Loucy (cell line): ENCODE data around the gene ZCCHC3.

Experiments
- H2AFZ ChIP-seq: fragments of 200-600 bp; sonication (generic); 2 replicates; pipeline ENCODE4 v1.6.0; 2016; ENCODE audit warnings: antibody characterized with exemption, mild to moderate bottlenecking, low read length, moderate library complexity
- H3F3A ChIP-seq: fragments of 200-600 bp; 2 replicates; pipeline ENCODE4 v1.6.0; 2016; ENCODE audit warnings: antibody characterized with exemption, low read depth, mild to moderate bottlenecking
- H3K27me3 ChIP-seq: fragments of 200-600 bp; sonication (generic); 2 replicates; pipeline ENCODE4 v1.6.1; 2014; ENCODE audit warnings: low read length, mild to moderate bottlenecking; ENCODE audit not compliant: insufficient read depth, poor library complexity, severe bottlenecking
- H3K36me3 ChIP-seq: fragments of 200-600 bp; sonication (generic); 2 replicates; pipeline ENCODE4 v1.6.1; 2016; ENCODE audit warnings: low read length; ENCODE audit not compliant: insufficient read depth
- H3K4me1 ChIP-seq: fragments of 200-600 bp; sonication (generic); 2 replicates; pipeline ENCODE4 v1.5.1; 2014; ENCODE audit warnings: low read length, mild to moderate bottlenecking; ENCODE audit not compliant: insufficient read depth, poor library complexity, severe bottlenecking
- H3K4me2 ChIP-seq: fragments of 200-600 bp; sonication (generic); 2 replicates; pipeline ENCODE4 v1.6.0; 2014; ENCODE audit warnings: antibody characterized with exemption, low read length, low read depth, mild to moderate bottlenecking; ENCODE audit not compliant: poor library complexity, severe bottlenecking
- H3K4me3 ChIP-seq: fragments of 200-600 bp; sonication (generic); 2 replicates; pipeline ENCODE4 v1.5.1; 2014; ENCODE audit warnings: low read length, mild to moderate bottlenecking, mixed read lengths; ENCODE audit not compliant: poor library complexity, severe bottlenecking
- H3K79me2 ChIP-seq: fragments of 200-600 bp; sonication (generic); 2 replicates; pipeline ENCODE4 v1.6.1; 2014; ENCODE audit warnings: low read length; ENCODE audit not compliant: insufficient read depth
- H3K9ac ChIP-seq: fragments of 200-600 bp; sonication (generic); 2 replicates; pipeline ENCODE4 v1.6.0; 2014; ENCODE audit warnings: mild to moderate bottlenecking, low read depth, low read length, moderate library complexity; ENCODE audit not compliant: poor library complexity, severe bottlenecking
- H3K9me2 ChIP-seq: fragments of 200-600 bp; sonication (generic); replicated peaks from 2 replicates; pipeline ENCODE4 v1.6.1; 2016; ENCODE audit warnings: low read depth, low read length, mixed read lengths
- H3K9me3 ChIP-seq: fragments of 200-600 bp; sonication (generic); 2 replicates; pipeline ENCODE4 v1.6.1; 2014; ENCODE audit warnings: mild to moderate bottlenecking, antibody characterized with exemption, low read length, low read depth; ENCODE audit not compliant: insufficient read depth
- H4K20me1 ChIP-seq: fragments of 200-600 bp; sonication (generic); 2 replicates; pipeline ENCODE4 v1.6.0; 2014; ENCODE audit warnings: antibody characterized with exemption, low read length, mild to moderate bottlenecking; ENCODE audit not compliant: insufficient read depth, poor library complexity, severe bottlenecking
- CTCF ChIP-seq: fragments of 200-600 bp; sonication (generic); conservative IDR thresholded peaks from 2 replicates; pipeline ENCODE4 v1.5.1; 2014; ENCODE audit warnings: mild to moderate bottlenecking, antibody characterized with exemption, low read length
- EZH2phosphoT487 ChIP-seq: fragments of 200-600 bp; IDR thresholded peaks from 2 replicates; pipeline ENCODE4 v1.6.1; 2018; ENCODE audit warnings: antibody characterized with exemption, mild to moderate bottlenecking, moderate library complexity, borderline replicate concordance

Gene ZCCHC3

GRCh38 chr20:284172-284571 lies 13.2 kb upstream of the ZCCHC3 start:
- H3K36me3 ChIP-seq = no peaks in the 10 kb centered on the region
- peaks cover 4% of the 10 kb centered on the region for H3K79me2 ChIP-seq
- no peaks in the 10 kb centered on the region for H4K20me1 ChIP-seq
- peaks cover 6% of the 10 kb centered on the region for H3K4me1 ChIP-seq
- no peaks in the 10 kb centered on the region for H3K9me2 ChIP-seq
- H3K9ac ChIP-seq = no peak overlapping the region
- no peaks in the 10 kb centered on the region for H3K9me3 ChIP-seq
- H3F3A ChIP-seq = no peaks in the 10 kb centered on the region
- no peak for TF ChIP-seq CTCF
- no peak for TF ChIP-seq EZH2phosphoT487
- no peak overlapping the region for H3K4me3 ChIP-seq
- H3K27me3 ChIP-seq = no peaks in the 10 kb centered on the region
- no peak overlapping the region for H3K4me2 ChIP-seq
- H2AFZ ChIP-seq = no peak overlapping the region

- Histone ChIP-seq H3K4me3 (no peak overlapping the region), H2AFZ (no peak overlapping the region), H4K20me1 (no peaks in the 10 kb centered on the region), H3K9ac (no peak overlapping the region), H3K36me3 (no peaks in the 10 kb centered on the region), H3K9me2 (no peaks in the 10 kb centered on the region), H3F3A (no peaks in the 10 kb centered on the region), H3K4me1 (peaks cover 24% of the 10 kb centered on the region), H3K27me3 (no peaks in the 10 kb centered on the region), H3K79me2 (peaks cover 13% of the 10 kb centered on the region), H3K9me3 (no peaks in the 10 kb centered on the region), H3K4me2 (no peak overlapping the region)
- TF ChIP-seq EZH2phosphoT487 (no peak), CTCF (no peak)
These were observed 10.9 kb upstream of the ZCCHC3 start for GRCh38 chr20:286508-286907.

- peak overlapping the region; percentile 84 for H3K4me2 ChIP-seq
- no peak for TF ChIP-seq EZH2phosphoT487
- no peak for TF ChIP-seq CTCF
- no peaks in the 10 kb centered on the region for H3F3A ChIP-seq
- H3K79me2 ChIP-seq = peaks cover 13% of the 10 kb centered on the region
- H3K9me3 ChIP-seq = no peaks in the 10 kb centered on the region
- H3K4me3 ChIP-seq = peak overlapping the region; percentile 97
- H2AFZ ChIP-seq = no peak overlapping the region
- H3K4me1 ChIP-seq = peaks cover 30% of the 10 kb centered on the region
- no peaks in the 10 kb centered on the region for H3K36me3 ChIP-seq
- no peaks in the 10 kb centered on the region for H3K9me2 ChIP-seq
- no peaks in the 10 kb centered on the region for H4K20me1 ChIP-seq
- peak overlapping the region; percentile 93 for H3K9ac ChIP-seq
- no peaks in the 10 kb centered on the region for H3K27me3 ChIP-seq
These were observed 8.2 kb upstream of the ZCCHC3 start for GRCh38 chr20:288956-289692.
